Colonic mucosa (tissue), 4 donors: Measurements from ENCODE around the gene HTRA3. TPM values are rescaled to one million over a fixed set of nuclear protein-coding genes. Genes with fewer than 3 reads are reported as not detected.

Source experiments
- DNase-seq: peaks from one replicate; pipeline ENCODE4 v3.0.0-alpha.2; 2020
- H3K27ac ChIP-seq: fragments of 200-600 bp; one replicate; pipeline ENCODE4 v1.8.0; 2021
- H3K27me3 ChIP-seq: fragments of 200-600 bp; one replicate; pipeline ENCODE4 v1.8.0; 2021
- H3K36me3 ChIP-seq: fragments of 200-600 bp; one replicate; pipeline ENCODE4 v1.8.0; 2021
- H3K4me1 ChIP-seq: fragments of 200-600 bp; one replicate; pipeline ENCODE4 v1.8.0; 2021; ENCODE audit warnings: mild to moderate bottlenecking
- H3K4me3 ChIP-seq: fragments of 200-600 bp; one replicate; pipeline ENCODE4 v1.8.0; 2021
- H3K9ac ChIP-seq, 2 donors: one replicate each; pipeline ENCODE4 v1.7.0; 2013; ENCODE audit warnings: control low read depth in 2 of 2, low read depth in 2 of 2, low read length in 2 of 2
- H3K9me3 ChIP-seq: fragments of 200-600 bp; one replicate; pipeline ENCODE4 v1.8.0; 2021
- intact Hi-C: fragments of 100-400 bp; cut with DNase I; formaldehyde crosslinking; loops from one replicate; pipeline ENCODE4 v1.14.1; 2022
- total RNA-seq, 2 donors: library from RNA; stranded (reverse); fragmentation: NEBNext Ultra II Directional in 1 of 2; extraction: Animal tissue kit (Norgen Biotek cat#: 25700) in 1 of 2; gene quantifications; one replicate each; pipeline ENCODE4 v1.2.1, GENCODE V29; 2021
- TF ChIP-seq, protein P1 (sequence below): fragments of 200-600 bp; IDR thresholded peaks from one replicate; pipeline ENCODE4 v1.8.0; 2022; ENCODE audit warnings: antibody characterized with exemption, mild to moderate bottlenecking
- donor health status: healthy.
- donor health status: DM: no; HTN: no; CAD: no.
- donor health status: DM: no; HTN: no; CAD: no.

HTRA3 gene
- total RNA-seq, 2 donors from 2014 or later, result 1.3 to 5.0 TPM

DNA sequence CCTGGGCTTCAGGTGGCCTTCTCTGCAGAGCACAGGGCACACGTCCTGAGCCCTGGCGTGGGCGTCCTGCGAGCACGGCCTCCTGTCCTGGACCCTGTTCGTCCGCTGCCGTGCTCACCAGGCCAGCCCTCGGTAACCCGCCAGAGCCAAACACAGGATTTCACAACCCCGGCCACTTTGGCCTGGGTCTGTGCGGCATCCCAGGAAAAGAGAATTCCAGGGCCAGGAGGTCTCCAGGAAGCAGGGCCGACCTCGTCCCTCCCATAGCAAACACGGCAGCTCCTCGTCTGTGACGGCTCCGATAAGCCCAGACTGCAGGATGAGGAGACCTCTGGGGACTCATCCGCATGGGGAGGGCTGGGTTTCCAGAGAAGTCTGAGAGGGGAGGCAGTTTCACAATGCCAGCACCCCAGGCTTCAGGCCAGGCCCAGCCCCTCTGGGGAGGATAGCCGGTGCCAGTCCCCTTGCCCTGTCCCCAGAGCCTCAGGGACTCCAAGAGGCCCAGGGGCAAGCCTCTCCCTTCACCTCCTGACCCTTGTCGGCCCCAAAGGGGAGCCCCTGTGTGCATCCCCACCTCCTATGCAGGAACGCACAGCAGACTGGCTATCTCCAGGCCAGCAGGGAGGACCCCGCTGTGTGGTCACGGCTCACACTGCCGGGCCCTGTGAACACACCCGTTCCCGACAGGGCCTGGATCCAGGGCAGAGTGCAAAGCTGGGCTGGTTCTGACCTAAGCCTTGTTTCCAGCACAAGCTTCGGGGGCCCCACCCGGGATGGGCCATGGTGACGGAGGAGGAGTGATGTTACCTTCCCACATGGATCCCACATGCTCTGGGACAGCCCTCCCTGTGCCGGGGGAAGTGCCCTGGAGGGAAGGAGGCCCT lies 22.3 kb upstream of the HTRA3 start:
- no peak overlapping the region for H3K9ac ChIP-seq
- no peaks in the 10 kb centered on the region for H3K9me3 ChIP-seq
- no peak overlapping the region for H3K4me3 ChIP-seq
- no peak overlapping the region for H3K27ac ChIP-seq
- intact Hi-C loops, result no loop called here
- H3K27me3 ChIP-seq, result no peaks in the 10 kb centered on the region
- DNase-seq, result no peak
- no peaks in the 10 kb centered on the region for H3K36me3 ChIP-seq
- no peaks in the 10 kb centered on the region for H3K4me1 ChIP-seq
- TF ChIP-seq, protein P1, sequence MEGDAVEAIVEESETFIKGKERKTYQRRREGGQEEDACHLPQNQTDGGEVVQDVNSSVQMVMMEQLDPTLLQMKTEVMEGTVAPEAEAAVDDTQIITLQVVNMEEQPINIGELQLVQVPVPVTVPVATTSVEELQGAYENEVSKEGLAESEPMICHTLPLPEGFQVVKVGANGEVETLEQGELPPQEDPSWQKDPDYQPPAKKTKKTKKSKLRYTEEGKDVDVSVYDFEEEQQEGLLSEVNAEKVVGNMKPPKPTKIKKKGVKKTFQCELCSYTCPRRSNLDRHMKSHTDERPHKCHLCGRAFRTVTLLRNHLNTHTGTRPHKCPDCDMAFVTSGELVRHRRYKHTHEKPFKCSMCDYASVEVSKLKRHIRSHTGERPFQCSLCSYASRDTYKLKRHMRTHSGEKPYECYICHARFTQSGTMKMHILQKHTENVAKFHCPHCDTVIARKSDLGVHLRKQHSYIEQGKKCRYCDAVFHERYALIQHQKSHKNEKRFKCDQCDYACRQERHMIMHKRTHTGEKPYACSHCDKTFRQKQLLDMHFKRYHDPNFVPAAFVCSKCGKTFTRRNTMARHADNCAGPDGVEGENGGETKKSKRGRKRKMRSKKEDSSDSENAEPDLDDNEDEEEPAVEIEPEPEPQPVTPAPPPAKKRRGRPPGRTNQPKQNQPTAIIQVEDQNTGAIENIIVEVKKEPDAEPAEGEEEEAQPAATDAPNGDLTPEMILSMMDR, result no peak

DNA sequence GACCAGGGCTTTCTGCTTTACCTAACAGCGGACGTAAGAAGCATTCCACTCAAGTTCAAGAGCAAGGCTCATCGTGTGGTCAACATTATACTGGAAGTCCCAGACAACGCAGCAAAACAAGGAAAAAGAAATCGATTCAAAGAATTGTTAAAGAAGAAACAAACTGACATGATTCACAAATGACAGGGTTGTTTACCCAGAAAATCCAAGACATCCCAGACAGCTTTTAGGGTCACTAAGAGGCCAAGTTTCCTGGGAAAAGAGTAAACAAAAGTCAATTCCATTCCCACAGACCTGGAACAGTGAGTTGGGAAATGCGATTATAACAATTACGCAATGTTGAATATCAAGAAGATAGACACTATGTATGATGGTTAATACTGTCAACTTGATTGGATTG lies 21.5 kb upstream of the HTRA3 start:
- intact Hi-C loops, result no loop called here
- no peaks in the 10 kb centered on the region for H3K4me1 ChIP-seq

DNA sequence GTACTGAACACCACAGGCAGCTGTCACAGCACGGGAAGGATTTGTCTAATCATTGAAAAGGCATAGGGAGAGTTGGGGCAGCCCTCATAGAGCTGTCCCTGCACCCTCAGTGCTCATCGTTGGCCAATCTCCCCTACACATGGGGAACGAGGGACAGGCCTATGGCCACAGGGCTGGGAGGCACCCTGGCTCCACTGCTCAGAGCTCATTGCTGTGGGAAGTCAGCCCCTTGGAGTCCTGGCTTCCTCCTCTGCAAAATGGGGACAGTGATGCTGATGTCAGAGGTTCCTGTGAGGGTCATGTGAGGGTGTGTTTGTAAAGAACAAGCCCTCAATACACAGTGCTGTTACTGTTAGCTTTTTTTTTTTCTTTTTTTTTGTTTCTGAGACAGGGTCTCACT lies 19.3 kb upstream of the HTRA3 start:
- no peak for DNase-seq
- intact Hi-C loops, result no loop called here
- no peaks in the 10 kb centered on the region for H3K27me3 ChIP-seq
- no peaks in the 10 kb centered on the region for H3K36me3 ChIP-seq
- no peaks in the 10 kb centered on the region for H3K9me3 ChIP-seq
- H3K4me3 ChIP-seq, result no peak overlapping the region
- H3K9ac ChIP-seq, result no peak overlapping the region
- no peak overlapping the region for H3K27ac ChIP-seq
- TF ChIP-seq, protein P1, result no peak
- no peaks in the 10 kb centered on the region for H3K4me1 ChIP-seq

More for the DNA sequence above, 21.5 kb upstream of the HTRA3 start:
- Histone ChIP-seq H3K4me3 (no peak overlapping the region), H3K9ac (no peak overlapping the region), H3K36me3 (no peaks in the 10 kb centered on the region), H3K9me3 (no peaks in the 10 kb centered on the region), H3K27ac (no peak overlapping the region), H3K27me3 (no peaks in the 10 kb centered on the region)
- DNase-seq, result no peak
- TF ChIP-seq, protein P1, result no peak

DNA sequence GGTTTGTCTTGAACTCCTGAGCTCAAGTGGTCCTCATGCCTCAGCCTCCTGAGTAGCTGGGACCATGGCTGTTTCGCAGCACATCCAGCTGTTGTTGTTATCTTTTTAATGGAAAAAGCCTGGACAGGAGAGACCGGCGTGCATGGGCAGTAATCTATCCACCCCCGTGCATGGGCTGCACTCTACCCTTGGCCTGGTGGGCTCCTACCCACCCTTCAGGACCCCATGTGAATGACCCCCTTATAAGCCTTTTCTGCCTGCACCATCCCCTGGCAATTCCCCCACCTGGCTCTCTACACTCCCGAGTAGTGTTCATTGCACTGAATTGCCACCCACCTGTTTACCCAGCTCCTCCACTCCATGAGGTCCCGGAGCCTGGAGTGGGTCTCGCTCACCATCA lies 18.9 kb upstream of the HTRA3 start:
- Histone ChIP-seq H3K4me1 (no peaks in the 10 kb centered on the region), H3K9ac (no peak overlapping the region), H3K27me3 (no peaks in the 10 kb centered on the region), H3K27ac (no peak overlapping the region), H3K4me3 (no peak overlapping the region), H3K9me3 (no peaks in the 10 kb centered on the region), H3K36me3 (no peaks in the 10 kb centered on the region)
- TF ChIP-seq, protein P1, result no peak
- no peak for DNase-seq
- intact Hi-C loops, result no loop called here

DNA sequence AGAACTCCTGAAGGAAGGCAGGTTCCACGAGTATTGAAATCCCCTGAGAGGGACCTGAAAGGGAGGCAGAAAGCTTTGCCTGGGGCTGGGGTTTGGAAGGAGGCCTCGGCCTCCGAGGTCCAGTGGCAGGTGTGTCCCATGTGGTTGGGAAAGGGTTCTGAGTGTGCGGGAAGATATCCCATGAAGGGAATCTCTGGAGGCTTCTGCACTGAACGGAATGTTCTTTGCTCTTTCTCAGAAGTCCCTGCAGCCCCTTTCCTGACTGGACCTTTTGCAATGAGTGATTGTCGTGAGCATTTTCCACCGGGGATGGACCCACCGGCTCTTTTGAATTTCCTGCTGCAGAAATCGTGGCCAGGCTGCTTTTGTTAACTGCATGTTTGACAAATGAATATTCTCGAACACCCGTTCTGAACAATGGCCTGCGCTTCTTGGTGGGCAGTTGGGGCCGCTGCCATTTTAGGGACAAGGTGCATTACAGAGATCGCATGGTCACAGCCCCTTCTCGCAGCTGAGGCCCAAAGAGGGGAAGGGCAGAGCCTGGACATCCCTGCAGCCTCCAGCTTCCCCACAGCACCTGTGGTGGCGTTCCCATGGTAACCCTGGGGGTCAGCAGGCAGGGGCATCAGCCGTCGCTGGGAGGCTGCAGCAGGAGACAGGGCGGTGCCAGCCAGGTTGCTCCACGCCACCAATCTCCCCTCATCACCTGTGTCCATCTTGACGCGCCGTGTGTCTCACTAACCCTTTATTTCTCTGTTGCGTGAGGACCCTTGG lies 18.3 kb upstream of the HTRA3 start:
- DNase-seq, result no peak

More for the DNA sequence above, 18.3 kb upstream of the HTRA3 start:
- no peaks in the 10 kb centered on the region for H3K36me3 ChIP-seq
- no peak overlapping the region for H3K4me3 ChIP-seq
- no peak overlapping the region for H3K9ac ChIP-seq
- TF ChIP-seq, protein P1, result no peak
- H3K27ac ChIP-seq, result no peak overlapping the region
- H3K9me3 ChIP-seq, result no peaks in the 10 kb centered on the region
- intact Hi-C loops, result no loop called here
- no peaks in the 10 kb centered on the region for H3K4me1 ChIP-seq
- no peaks in the 10 kb centered on the region for H3K27me3 ChIP-seq
